Thyroid gland (tissue), 4 donors: ENCODE data around the gene PMEPA1. TPM values are rescaled to one million over a fixed set of nuclear protein-coding genes. Genes with fewer than 3 reads are reported as not detected.

Experiments
- DNase-seq, 2 donors: peaks; one replicate each; pipeline ENCODE4 v3.0.0-alpha.2; 2019
- H3K27ac ChIP-seq, 3 donors: fragments of 200-600 bp; sonication (generic); 1 replicate in 2 of 3; 2 replicates in 1 of 3; pipeline ENCODE4 v1.5.1; 2016 to 2019; ENCODE audit warnings: mild to moderate bottlenecking in 1 of 3, moderate library complexity in 1 of 3
- H3K27me3 ChIP-seq: fragments of 200-600 bp; sonication (generic); one replicate; pipeline ENCODE4 v1.5.1; 2019
- H3K36me3 ChIP-seq, 2 donors: fragments of 200-600 bp; sonication (generic); one replicate each; pipeline ENCODE4 v1.5.1; 2016 to 2019
- H3K4me1 ChIP-seq, 2 donors: fragments of 200-600 bp; sonication (generic); one replicate each; pipeline ENCODE4 v1.5.1; 2017 to 2019
- H3K4me3 ChIP-seq, 3 donors: fragments of 200-600 bp; sonication (generic); replicated peaks in 1 of 3; 1 replicate in 2 of 3; 2 replicates in 1 of 3; pipeline ENCODE4 v1.5.1; 2016; ENCODE audit warnings: mild to moderate bottlenecking in 1 of 3
- H3K9me3 ChIP-seq: fragments of 200-600 bp; sonication (generic); one replicate; pipeline ENCODE4 v1.5.1; 2017
- POLR2A ChIP-seq, 2 donors: fragments of 450-650 bp; IDR thresholded peaks; one replicate each; pipeline ENCODE4 v1.6.1; 2017; ENCODE audit warnings: antibody characterized with exemption in 2 of 2, mild to moderate bottlenecking in 2 of 2, moderate library complexity in 1 of 2
- WGBS, 2 donors: methylation state at CpG; one replicate each; pipeline ENCODE4 v1.1.5; 2017; 5-methylcytosine and 5-hydroxymethylcytosine counted together
- intact Hi-C: fragments of 100-400 bp; cut with DNase I; formaldehyde crosslinking; loops from one replicate; pipeline ENCODE4 v1.15.1; 2023
- total RNA-seq, 4 donors: library from RNA; depleted of rRNA; stranded (reverse); fragments of >200 nt; gene quantifications; one replicate each; pipeline ENCODE4 v1.2.3, GENCODE V29; 2016
- TF ChIP-seq, protein P1 (sequence below), 6 experiments: fragments of 200-600 bp in 3 of 6; fragments of 450-650 bp in 3 of 6; sonication (generic) in 3 of 6; IDR thresholded peaks; one replicate each; pipeline ENCODE4 v1.5.1; 2016 to 2019; ENCODE audit warnings: antibody characterized with exemption in 6 of 6, mild to moderate bottlenecking in 2 of 6, inconsistent platforms in 1 of 6, moderate library complexity in 1 of 6

PMEPA1 gene
- total RNA-seq, 4 donors from 2014 or later, result 6.5 to 12.6 (median 8.3) TPM

DNA sequence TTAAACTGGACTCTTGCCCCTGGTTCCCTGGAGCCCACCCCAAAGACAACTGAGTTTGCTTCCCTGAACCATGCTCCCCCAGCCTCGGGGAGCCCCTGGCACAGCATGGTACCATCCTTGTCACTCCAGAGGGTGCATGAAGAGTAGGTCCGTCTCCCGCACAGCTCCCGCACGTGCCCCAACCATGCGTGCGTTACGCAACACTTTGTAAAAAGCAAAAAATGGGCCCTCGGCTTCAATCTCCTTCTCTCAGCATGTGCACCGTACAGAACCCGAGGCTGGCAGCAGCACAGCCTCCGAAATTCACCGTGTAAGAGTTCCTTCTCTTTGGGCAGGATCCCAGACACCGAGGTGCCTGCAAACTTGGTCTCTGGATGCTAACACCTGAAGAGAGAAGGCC is 5.6 kb downstream of the PMEPA1 start:
- intact Hi-C loops, result no loop called here
- no peaks in the 10 kb centered on the region for H3K27me3 ChIP-seq
- peaks cover 11% of the 10 kb centered on the region in 2 donors for H3K4me1 ChIP-seq
- no peak overlapping the region for H3K4me3 ChIP-seq
- WGBS, 2 donors, result 90 to 92% methylated on average over 14 of the region's 14 CpGs
- H3K9me3 ChIP-seq, result no peaks in the 10 kb centered on the region
- H3K27ac ChIP-seq, result no peak overlapping the region
- no peaks in the 10 kb centered on the region for H3K36me3 ChIP-seq
- no peak for DNase-seq
- TF ChIP-seq, protein P1, sequence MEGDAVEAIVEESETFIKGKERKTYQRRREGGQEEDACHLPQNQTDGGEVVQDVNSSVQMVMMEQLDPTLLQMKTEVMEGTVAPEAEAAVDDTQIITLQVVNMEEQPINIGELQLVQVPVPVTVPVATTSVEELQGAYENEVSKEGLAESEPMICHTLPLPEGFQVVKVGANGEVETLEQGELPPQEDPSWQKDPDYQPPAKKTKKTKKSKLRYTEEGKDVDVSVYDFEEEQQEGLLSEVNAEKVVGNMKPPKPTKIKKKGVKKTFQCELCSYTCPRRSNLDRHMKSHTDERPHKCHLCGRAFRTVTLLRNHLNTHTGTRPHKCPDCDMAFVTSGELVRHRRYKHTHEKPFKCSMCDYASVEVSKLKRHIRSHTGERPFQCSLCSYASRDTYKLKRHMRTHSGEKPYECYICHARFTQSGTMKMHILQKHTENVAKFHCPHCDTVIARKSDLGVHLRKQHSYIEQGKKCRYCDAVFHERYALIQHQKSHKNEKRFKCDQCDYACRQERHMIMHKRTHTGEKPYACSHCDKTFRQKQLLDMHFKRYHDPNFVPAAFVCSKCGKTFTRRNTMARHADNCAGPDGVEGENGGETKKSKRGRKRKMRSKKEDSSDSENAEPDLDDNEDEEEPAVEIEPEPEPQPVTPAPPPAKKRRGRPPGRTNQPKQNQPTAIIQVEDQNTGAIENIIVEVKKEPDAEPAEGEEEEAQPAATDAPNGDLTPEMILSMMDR (IDR thresholded peaks at IDR 0.05), result no peak
- no peak for TF ChIP-seq POLR2A (IDR thresholded peaks at IDR 0.05)

DNA sequence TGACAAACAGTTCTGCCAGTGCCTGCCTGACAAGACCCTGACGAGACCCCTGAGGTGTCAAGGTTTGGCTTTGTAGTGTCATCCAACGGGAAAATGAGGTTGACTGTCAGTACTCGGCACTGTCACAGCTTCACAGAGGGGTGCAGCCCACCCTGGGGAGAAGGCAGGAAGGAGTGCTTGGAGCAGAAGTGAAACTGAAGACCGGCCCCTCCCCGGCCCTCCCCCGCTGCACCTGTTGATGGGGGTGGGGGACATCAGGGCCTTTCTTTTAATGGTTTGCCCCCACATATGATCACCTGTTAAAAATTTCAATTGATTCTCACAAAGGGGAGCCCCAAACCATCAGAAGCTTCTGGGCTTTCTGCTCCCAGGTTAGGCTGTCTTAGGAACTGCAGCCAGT is 6.8 kb downstream of the PMEPA1 start:
- Histone ChIP-seq H3K27me3 (no peaks in the 10 kb centered on the region), H3K4me1 (peaks cover 3% of the 10 kb centered on the region in 2 donors), H3K9me3 (no peaks in the 10 kb centered on the region), H3K36me3 (no peaks in the 10 kb centered on the region), H3K27ac (no peak overlapping the region), H3K4me3 (no peak overlapping the region)
- TF ChIP-seq POLR2A (IDR thresholded peaks at IDR 0.05), result no peak
- TF ChIP-seq, protein P1 (IDR thresholded peaks at IDR 0.05), result no peak
- no peak for DNase-seq
- WGBS, 2 donors, result 82 to 90% methylated on average over 5 to 6 of the region's 6 CpGs
- intact Hi-C loops, result no loop called here

DNA sequence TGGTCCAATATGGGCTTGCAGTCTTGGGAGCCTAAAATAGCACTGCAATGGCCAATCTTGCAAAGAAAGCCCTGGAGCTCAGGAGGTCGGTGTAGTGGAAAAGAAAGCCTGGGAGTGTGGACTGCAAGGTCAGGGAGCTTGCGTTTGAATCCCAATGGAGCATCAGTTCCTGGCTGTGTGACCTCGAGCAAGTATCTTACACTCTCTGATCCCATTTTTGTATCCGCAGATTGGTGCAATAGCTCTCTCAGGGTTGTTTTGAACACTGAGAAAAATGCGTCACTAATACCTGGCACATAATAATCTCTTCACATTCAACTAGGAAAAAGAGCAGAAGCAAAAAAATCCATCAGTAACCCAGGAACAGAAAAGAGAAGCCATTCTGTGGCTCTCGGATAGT is 7.3 kb downstream of the PMEPA1 start:
- intact Hi-C loops, result no loop called here
- DNase-seq, result no peak
- Histone ChIP-seq H3K4me1 (no peaks in the 10 kb centered on the region), H3K27ac (no peak overlapping the region), H3K9me3 (no peaks in the 10 kb centered on the region), H3K27me3 (no peaks in the 10 kb centered on the region), H3K4me3 (no peak overlapping the region), H3K36me3 (no peaks in the 10 kb centered on the region)
- no peak for TF ChIP-seq POLR2A (IDR thresholded peaks at IDR 0.05)
- TF ChIP-seq, protein P1 (IDR thresholded peaks at IDR 0.05), result no peak
- 84 to 86% methylated on average over 6 of the region's 6 CpGs for WGBS, 2 donors

DNA sequence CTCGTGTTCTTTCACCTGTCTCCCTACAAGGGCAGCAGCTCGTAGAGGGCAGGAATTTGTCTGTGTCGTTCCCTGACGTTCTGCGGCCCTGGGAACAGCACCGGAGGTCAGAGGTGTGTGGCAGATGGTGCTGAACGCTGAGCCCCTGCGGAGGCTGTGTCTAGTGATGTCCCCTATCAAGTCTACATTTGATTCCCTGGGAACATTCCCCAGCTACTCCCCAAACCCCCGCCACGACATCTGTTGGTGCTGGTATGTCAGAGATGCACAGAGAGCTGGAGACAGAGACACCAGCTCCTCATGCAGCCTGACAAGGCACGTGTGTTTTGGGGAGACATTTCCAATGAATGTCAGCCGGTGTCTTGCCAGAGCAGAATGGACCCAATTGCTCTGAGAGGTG is 7.7 kb downstream of the PMEPA1 start:
- Histone ChIP-seq H3K9me3 (no peaks in the 10 kb centered on the region), H3K27ac (no peak overlapping the region), H3K36me3 (no peaks in the 10 kb centered on the region), H3K4me1 (no peaks in the 10 kb centered on the region), H3K27me3 (no peaks in the 10 kb centered on the region), H3K4me3 (no peak overlapping the region)
- DNase-seq, result no peak
- TF ChIP-seq, protein P1 (IDR thresholded peaks at IDR 0.05), result no peak
- TF ChIP-seq POLR2A (IDR thresholded peaks at IDR 0.05), result no peak
- 80 to 88% methylated on average over 8 to 12 of the region's 12 CpGs for WGBS, 2 donors
- intact Hi-C loops, result no loop called here

DNA sequence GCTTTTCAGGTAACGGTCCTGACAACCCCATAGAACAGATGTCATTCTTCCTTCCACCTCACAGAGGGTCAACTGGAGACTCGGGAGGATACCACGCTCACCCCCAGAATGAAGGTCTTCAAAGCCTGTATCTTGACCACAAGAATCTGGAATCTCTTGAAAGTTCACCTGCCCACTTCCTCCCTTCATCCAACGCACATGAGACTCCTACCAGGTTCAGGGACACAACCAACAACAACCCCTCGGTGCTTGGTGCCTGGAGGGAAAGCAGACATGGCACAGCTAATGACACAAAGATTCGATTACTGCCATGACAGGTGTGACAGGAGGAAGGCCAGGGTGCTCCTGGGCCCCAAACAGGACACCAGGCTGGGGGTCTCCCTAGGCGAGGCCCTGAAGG is 8.2 kb downstream of the PMEPA1 start:
- TF ChIP-seq, protein P1 (IDR thresholded peaks at IDR 0.05), result no peak
- no peak for TF ChIP-seq POLR2A (IDR thresholded peaks at IDR 0.05)
- H3K9me3 ChIP-seq, result no peaks in the 10 kb centered on the region
- no peak overlapping the region for H3K4me3 ChIP-seq
- H3K4me1 ChIP-seq, result no peaks in the 10 kb centered on the region
- 85 to 94% methylated on average over 6 of the region's 7 CpGs for WGBS, 2 donors
- no peaks in the 10 kb centered on the region for H3K36me3 ChIP-seq
- H3K27me3 ChIP-seq, result no peaks in the 10 kb centered on the region
- no peak for DNase-seq
- no peak overlapping the region for H3K27ac ChIP-seq
- intact Hi-C loops, result no loop called here
